ENCODE data around the gene VPS52. TPM values are rescaled to one million over a fixed set of nuclear protein-coding genes. Genes with fewer than 3 reads are reported as not detected.

Gene VPS52
- total RNA-seq, 2 experiments from 2014 or later: 31.2 to 34.3 TPM

DNA sequence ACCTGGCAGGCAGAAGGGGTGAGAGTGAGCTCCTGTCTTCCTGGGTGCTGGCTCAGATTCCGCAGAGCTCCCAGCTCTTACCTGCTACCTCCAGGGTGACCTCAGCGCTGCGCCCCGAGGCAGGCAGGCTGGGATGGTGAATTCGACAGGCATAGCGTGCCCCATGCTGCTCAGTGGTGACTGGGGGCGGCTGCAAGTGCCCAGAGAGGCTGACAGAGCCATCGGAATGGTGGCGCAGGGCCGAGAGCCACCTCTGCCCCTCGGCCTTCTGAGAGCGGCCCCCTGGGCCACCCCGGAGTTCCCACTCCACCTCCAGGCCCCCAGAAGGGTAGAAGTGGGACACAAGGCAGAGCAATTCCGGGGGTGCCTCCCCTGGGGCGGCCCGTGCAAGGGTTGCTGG, 32.5 kb upstream of the VPS52 start:
- ChIA-PET POLR2A (interaction anchor here (0.6 to 2.5 kb wide), 4 partner anchors 9 to 390 kb away, joined by 3 to 15 read pairs (median 6); partner anchors contain the start of genes RPS18 and VPS52), CTCF (no interaction called here)
- Mint-ChIP-seq H3K27me3 (no peaks in the 10 kb centered on the region), H3K9me3 (no peaks in the 10 kb centered on the region), H3K4me3 (no peak overlapping the region), H3K36me3 (ENCODE audit: low read depth) (peaks cover 60% of the 10 kb centered on the region), H3K27ac (no peak overlapping the region), H3K4me1 (ENCODE audit: low read depth) (peaks cover 53% of the 10 kb centered on the region)
- intact Hi-C loops (cut with micrococcal nuclease): no loop called here
- no peak for ATAC-seq
- TF ChIP-seq, protein P1, sequence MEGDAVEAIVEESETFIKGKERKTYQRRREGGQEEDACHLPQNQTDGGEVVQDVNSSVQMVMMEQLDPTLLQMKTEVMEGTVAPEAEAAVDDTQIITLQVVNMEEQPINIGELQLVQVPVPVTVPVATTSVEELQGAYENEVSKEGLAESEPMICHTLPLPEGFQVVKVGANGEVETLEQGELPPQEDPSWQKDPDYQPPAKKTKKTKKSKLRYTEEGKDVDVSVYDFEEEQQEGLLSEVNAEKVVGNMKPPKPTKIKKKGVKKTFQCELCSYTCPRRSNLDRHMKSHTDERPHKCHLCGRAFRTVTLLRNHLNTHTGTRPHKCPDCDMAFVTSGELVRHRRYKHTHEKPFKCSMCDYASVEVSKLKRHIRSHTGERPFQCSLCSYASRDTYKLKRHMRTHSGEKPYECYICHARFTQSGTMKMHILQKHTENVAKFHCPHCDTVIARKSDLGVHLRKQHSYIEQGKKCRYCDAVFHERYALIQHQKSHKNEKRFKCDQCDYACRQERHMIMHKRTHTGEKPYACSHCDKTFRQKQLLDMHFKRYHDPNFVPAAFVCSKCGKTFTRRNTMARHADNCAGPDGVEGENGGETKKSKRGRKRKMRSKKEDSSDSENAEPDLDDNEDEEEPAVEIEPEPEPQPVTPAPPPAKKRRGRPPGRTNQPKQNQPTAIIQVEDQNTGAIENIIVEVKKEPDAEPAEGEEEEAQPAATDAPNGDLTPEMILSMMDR (IDR thresholded peaks at IDR 0.05): no peak
- no peak for DNase-seq

DNA sequence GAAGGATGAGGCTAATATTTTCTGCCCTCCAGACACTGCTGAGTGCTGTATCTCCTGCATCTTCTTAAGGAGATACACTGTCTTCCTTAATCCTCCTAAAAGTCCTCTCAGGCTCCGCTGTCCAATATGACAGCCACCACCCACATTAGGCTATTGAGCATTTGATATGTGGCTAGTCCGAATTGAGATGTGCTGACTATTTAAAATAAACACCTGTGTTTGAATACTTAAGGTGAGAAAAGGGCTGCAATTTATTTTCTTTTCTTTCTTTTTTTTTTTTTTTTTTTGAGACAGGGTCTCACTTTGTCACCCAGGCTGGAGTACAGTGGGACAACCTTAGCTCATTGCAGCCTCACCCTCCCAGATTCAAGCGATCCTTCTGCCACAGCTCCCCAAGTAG, 30.2 kb upstream of the VPS52 start:
- CTCF ChIA-PET: interaction anchor here (1.7 to 2.7 kb wide), 2 partner anchors 10 to 24 kb away, joined by 8 to 18 read pairs; partner anchors contain the start of gene B3GALT4
- Mint-ChIP-seq H3K27ac (peak overlapping the region; percentile 23), H3K4me3 (no peak overlapping the region), H3K36me3 (ENCODE audit: low read depth) (peaks cover 48% of the 10 kb centered on the region), H3K27me3 (no peaks in the 10 kb centered on the region), H3K9me3 (no peaks in the 10 kb centered on the region), H3K4me1 (ENCODE audit: low read depth) (peaks cover 48% of the 10 kb centered on the region)
- POLR2A ChIA-PET: interaction anchor here (0.7 to 7.2 kb wide), 5 partner anchors 8 to 25 kb away, joined by 3 to 102 read pairs (median 5); partner anchors contain the start of genes B3GALT4, PFDN6, TAPBP and WDR46
- no peak for DNase-seq
- TF ChIP-seq, protein P1 (IDR thresholded peaks at IDR 0.05): no peak
- no peak for ATAC-seq
- intact Hi-C loops (cut with micrococcal nuclease): no loop called here

DNA sequence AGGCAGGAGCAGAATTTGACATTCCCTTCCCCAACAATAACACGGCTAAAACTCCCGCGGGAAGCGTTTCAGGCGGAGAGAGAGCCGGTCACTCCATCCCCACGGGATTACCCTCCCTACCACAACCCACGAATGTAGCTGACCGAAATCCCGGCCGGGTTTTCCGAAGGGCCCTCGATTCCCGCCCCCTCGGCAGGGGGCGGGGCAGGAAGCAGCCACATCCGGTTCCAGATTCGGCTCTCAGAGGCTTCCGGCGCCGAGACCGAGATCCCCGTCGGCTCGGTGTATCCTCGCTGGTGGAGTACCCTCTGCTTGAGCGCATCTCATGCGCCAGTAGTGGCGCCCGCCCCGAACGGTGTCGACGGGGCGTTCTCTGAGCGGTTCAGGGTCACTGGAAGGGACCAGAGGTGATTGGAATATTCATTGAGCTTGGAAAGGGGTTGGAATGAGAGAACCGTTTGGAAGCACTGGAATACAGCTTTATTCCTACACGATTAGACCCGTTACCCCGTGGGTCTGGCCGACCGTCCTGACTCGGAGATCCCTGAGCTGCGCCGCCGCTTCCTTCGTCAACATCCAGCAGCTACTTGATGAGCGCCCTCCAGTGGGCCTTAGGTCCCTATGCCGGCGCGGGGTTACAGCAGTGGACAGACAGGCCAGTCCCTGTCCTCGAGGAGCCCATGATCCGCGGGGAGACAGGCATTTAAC, 27.7 kb upstream of the VPS52 start:
- ChIA-PET POLR2A (interaction anchor here (0.7 to 13.9 kb wide), 15 partner anchors 11 to 155 kb away, joined by 3 to 261 read pairs (median 5); partner anchors contain the start of genes B3GALT4, HSD17B8, KIFC1 and PFDN6), CTCF (interaction anchor here (0.9 to 1.8 kb wide), 13 partner anchors 9 to 175 kb away, joined by 3 to 13 read pairs (median 4); partner anchors contain the start of genes B3GALT4, PFDN6, TAPBP and WDR46)
- H3K4me3 Mint-ChIP-seq: peak overlapping the region; percentile 97
- DNase-seq (peak; percentile 96), ATAC-seq (peak; percentile 86)
- H3K27ac Mint-ChIP-seq: peak overlapping the region; percentile 99
- peaks cover 33% of the 10 kb centered on the region for H3K4me1 Mint-ChIP-seq (ENCODE audit: low read depth)
- H3K9me3 Mint-ChIP-seq: no peaks in the 10 kb centered on the region
- H3K36me3 Mint-ChIP-seq (ENCODE audit: low read depth): peaks cover 34% of the 10 kb centered on the region
- intact Hi-C loops (cut with micrococcal nuclease): no loop called here
- TF ChIP-seq, protein P1 (IDR thresholded peaks at IDR 0.05): peak; percentile 74
- no peaks in the 10 kb centered on the region for H3K27me3 Mint-ChIP-seq

DNA sequence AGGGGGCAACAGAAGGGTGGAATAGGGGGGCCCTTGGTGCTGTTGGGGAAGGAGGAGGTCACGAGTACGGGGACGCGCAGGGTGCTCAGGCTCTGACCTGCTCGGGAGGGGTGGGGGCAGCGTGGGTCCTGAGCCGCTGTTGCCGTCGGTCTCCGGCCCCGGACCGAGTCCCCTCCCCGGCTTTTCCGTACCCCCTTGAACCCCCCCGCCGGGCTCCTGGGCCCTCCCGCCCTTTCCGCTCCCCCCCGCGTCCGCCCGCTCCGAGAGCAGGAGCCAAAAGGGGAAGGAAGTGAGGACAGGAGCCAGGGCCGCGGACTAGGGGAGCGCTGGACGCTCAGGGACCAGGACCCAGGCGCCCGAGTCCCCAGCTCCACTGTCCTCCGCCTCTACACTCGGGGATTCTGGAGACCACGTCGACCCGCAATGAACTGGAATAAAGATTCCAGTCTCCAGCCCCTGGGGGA, 27.1 kb upstream of the VPS52 start, which contains the start of gene RGL2:
RGL2 (minus strand) TSS at position 170 of the 464 bp plus-strand sequence. CDS start 332 bp downstream, outside the sequence.
- H3K9me3 Mint-ChIP-seq: no peaks in the 10 kb centered on the region
- peak within 1 kb of the TSS; percentile 99 for H3K27ac Mint-ChIP-seq
- peak; percentile 65 for DNase-seq
- peaks cover 31% of the 10 kb centered on the region for H3K4me1 Mint-ChIP-seq (ENCODE audit: low read depth)
- H3K4me3 Mint-ChIP-seq: peak within 1 kb of the TSS; percentile 97
- CTCF ChIA-PET: interaction anchor here (0.9 to 1.8 kb wide), 10 partner anchors 9 to 92 kb away, joined by 3 to 13 read pairs (median 4); partner anchors contain the start of genes B3GALT4, PFDN6, TAPBP and WDR46
- TF ChIP-seq, protein P1 (IDR thresholded peaks at IDR 0.05): no peak
- peak; percentile 35 for ATAC-seq
- POLR2A ChIA-PET: interaction anchor here (0.7 to 13.9 kb wide), 10 partner anchors 10 to 155 kb away, joined by 3 to 261 read pairs (median 25); partner anchors contain the start of genes B3GALT4, HSD17B8, KIFC1 and PFDN6
- peaks cover 32% of the 10 kb centered on the region for H3K36me3 Mint-ChIP-seq (ENCODE audit: low read depth)
- no peaks in the 10 kb centered on the region for H3K27me3 Mint-ChIP-seq
- intact Hi-C loops (cut with micrococcal nuclease): no loop called here

Data from activated CD8-positive, alpha-beta T cell treated with anti-CD3 and anti-CD28 coated beads for 36 hours (primary cell).